K562 (cell line): ENCODE data around the gene HAUS2. TPM values are rescaled to one million over a fixed set of nuclear protein-coding genes. Genes with fewer than 3 reads are reported as not detected.

Experiments
- ATAC-seq: fragments of 200-7000 bp; cut with Tn5 transposase; 3 replicates; pipeline ENCODE4 v1.9.1; 2020; ENCODE audit warnings: moderate library complexity
- BruUV-seq: library from RNA; stranded (reverse); fragments of 400-500 nt; replicated peaks from 2 replicates; lab custom pipeline; 2021; lab: Mats Ljungman, UMichigan
- CTCF ChIA-PET: fragments of 300-600 bp; formaldehyde crosslinking; extraction: SDS; loops from one replicate; lab custom pipeline; 2021; ENCODE audit warnings: low intra/inter-chr PET ratio; lab: Yijun Ruan, JAX
- POLR2A ChIA-PET: fragments of 300-600, 350-650 bp; sonication (Branson Sonifier 250); formaldehyde crosslinking; extraction: SDS; loops from one replicate; lab custom pipeline; 2021; ENCODE audit warnings: antibody characterized with exemption, inconsistent platforms; lab: Yijun Ruan, JAX
- DNase-seq, 4 experiments: peaks; one replicate each; pipeline versions ENCODE4 v3.0.0 to v3.0.0-alpha.2; 2011 to 2018; ENCODE audit warnings: low spot score in 3 of 4, mixed read lengths in 3 of 4; ENCODE audit errors: extremely low read depth in 1 of 4
- FAIRE-seq: peaks from 2 replicates; lab custom pipeline; 2011; peaks lifted over from hg19 to GRCh38; lab: Jason Lieb, UNC
- H2AFZ ChIP-seq: 2 replicates; pipeline ENCODE4 v1.6.0; 2011; ENCODE audit warnings: low read depth, low read length, control low read depth, inconsistent platforms
- H3K27ac ChIP-seq: fragments of 200-600 bp; 3 replicates; pipeline ENCODE4 v1.8.0; 2011; ENCODE audit warnings: low read depth, mild to moderate bottlenecking, control low read depth, inconsistent platforms, low read length, moderate library complexity, mixed read lengths; ENCODE audit errors: extremely low read depth
- H3K27me3 ChIP-seq, 2 experiments: fragments of 300-600 bp in 1 of 2; 2 replicates in 1 of 2; 3 replicates in 1 of 2; pipeline versions ENCODE4 v1.6.0 to v1.8.0; 2011; ENCODE audit warnings: inconsistent platforms in 2 of 2, low read length in 2 of 2, mild to moderate bottlenecking in 1 of 2, mixed read lengths in 1 of 2, moderate library complexity in 1 of 2; ENCODE audit not compliant: control insufficient read depth in 2 of 2, insufficient read depth in 2 of 2
- H3K36me3 ChIP-seq: fragments of 300-600 bp; 3 replicates; pipeline ENCODE4 v1.8.0; 2011; ENCODE audit warnings: mild to moderate bottlenecking, low read length, inconsistent platforms; ENCODE audit not compliant: control insufficient read depth, insufficient read depth
- H3K4me1 ChIP-seq, 2 experiments: fragments of 200-600 bp in 1 of 2; replicated peaks in 1 of 2; 2 replicates in 1 of 2; 3 replicates in 1 of 2; pipeline versions ENCODE4 v1.5.1 to v1.8.0; 2011; ENCODE audit warnings: inconsistent platforms in 2 of 2, low read length in 2 of 2, mild to moderate bottlenecking in 1 of 2, mixed read lengths in 1 of 2, moderate library complexity in 1 of 2; ENCODE audit not compliant: control insufficient read depth in 2 of 2, insufficient read depth in 2 of 2
- H3K4me2 ChIP-seq: 2 replicates; pipeline ENCODE4 v1.6.1; 2011; ENCODE audit warnings: low read length, control low read depth, inconsistent platforms, mixed read lengths; ENCODE audit not compliant: insufficient read depth
- H3K4me3 ChIP-seq: fragments of 200-600 bp; sonication (generic), shearing (Covaris generic); 2 replicates; pipeline ENCODE4 v1.5.1; 2016; ENCODE audit warnings: control low read depth, inconsistent platforms
- H3K79me2 ChIP-seq: fragments of 200-600 bp; 3 replicates; pipeline ENCODE4 v1.8.0; 2011; ENCODE audit warnings: low read length, inconsistent platforms; ENCODE audit not compliant: control insufficient read depth, insufficient read depth
- H3K9ac ChIP-seq, 2 experiments: 2 replicates each; pipeline versions ENCODE4 v1.6.0 to v1.6.1; 2011; ENCODE audit warnings: low read depth in 2 of 2, low read length in 2 of 2, control low read depth in 1 of 2, inconsistent platforms in 1 of 2, mild to moderate bottlenecking in 1 of 2, mixed read lengths in 1 of 2; ENCODE audit not compliant: insufficient read depth in 1 of 2
- H3K9me1 ChIP-seq: one replicate; pipeline ENCODE4 v1.6.0; 2011; ENCODE audit warnings: inconsistent platforms, mild to moderate bottlenecking, low read length, moderate library complexity; ENCODE audit not compliant: control insufficient read depth, insufficient read depth
- H3K9me3 ChIP-seq: replicated peaks from 2 replicates; pipeline ENCODE4 v1.5.1; 2011; ENCODE audit warnings: low read depth, low read length, inconsistent platforms; ENCODE audit not compliant: control insufficient read depth, insufficient read depth
- H4K20me1 ChIP-seq: replicated peaks from 2 replicates; pipeline ENCODE4 v1.6.1; 2011; ENCODE audit warnings: low read length, inconsistent platforms, mixed read lengths; ENCODE audit not compliant: control insufficient read depth, insufficient read depth
- GTF2B ChIP-seq: IDR thresholded peaks from 2 replicates; pipeline ENCODE4 v1.6.1; 2011; ENCODE audit not compliant: insufficient read length; ENCODE audit errors: extremely low read depth
- HDAC3 ChIP-seq: fragments of 450-650 bp; IDR thresholded peaks from 2 replicates; pipeline ENCODE4 v1.6.1; 2018; ENCODE audit warnings: borderline replicate concordance, mild to moderate bottlenecking, moderate library complexity; ENCODE audit not compliant: partially characterized antibody
- MECOM ChIP-seq: fragments of 250-450 bp; sonication (Bioruptor Pico); IDR thresholded peaks from 2 replicates; pipeline ENCODE4 v1.8.0; 2022; ENCODE audit warnings: inconsistent platforms
- MEF2D ChIP-seq: conservative IDR thresholded peaks from 2 replicates; pipeline ENCODE4 v1.6.1; 2016; ENCODE audit warnings: low read depth, missing genetic modification characterization, missing compliant biosample characterization
- MEIS2 ChIP-seq: fragments of 450-650 bp; IDR thresholded peaks from 2 replicates; pipeline ENCODE4 v1.6.1; 2014; ENCODE audit warnings: mild to moderate bottlenecking; ENCODE audit not compliant: partially characterized antibody
- NONO ChIP-seq, 2 experiments: fragments of 200-400 bp in 1 of 2; fragments of 450-650 bp in 1 of 2; formaldehyde crosslinking in 1 of 2; IDR thresholded peaks; 2 replicates each; pipeline ENCODE4 v1.6.1; 2017; ENCODE audit warnings: low read depth in 2 of 2, mild to moderate bottlenecking in 2 of 2, moderate library complexity in 2 of 2, low read length in 1 of 2
- PTRF ChIP-seq: fragments of 450-650 bp; IDR thresholded peaks from 2 replicates; pipeline ENCODE4 v1.6.1; 2016; ENCODE audit warnings: mild to moderate bottlenecking, missing genetic modification characterization, missing compliant biosample characterization
- PTTG1 ChIP-seq: fragments of 450-650 bp; IDR thresholded peaks from 2 replicates; pipeline ENCODE4 v1.6.1; 2016; ENCODE audit warnings: low read depth, mild to moderate bottlenecking, missing genetic modification characterization, missing compliant biosample characterization
- SMAD4 ChIP-seq: fragments of 250-450 bp; sonication (Bioruptor Pico); conservative IDR thresholded peaks from 2 replicates; pipeline ENCODE4 v1.8.0; 2021; ENCODE audit warnings: inconsistent platforms, mild to moderate bottlenecking, moderate library complexity
- ZNF592 ChIP-seq: fragments of 450-650 bp; IDR thresholded peaks from 2 replicates; pipeline ENCODE4 v1.6.1; 2017; ENCODE audit warnings: antibody characterized with exemption, mild to moderate bottlenecking
- WGBS: fragments of 100-300 bp; shearing (Covaris generic); methylation state at CpG from one replicate; pipeline ENCODE4 v1.1.6; 2016; ENCODE audit warnings: low coverage, mixed read lengths; ENCODE audit not compliant: insufficient coverage; ENCODE audit errors: missing lambda C conversion rate; 5-methylcytosine and 5-hydroxymethylcytosine counted together
- in situ Hi-C: fragments of 300-500 bp; cut with MboI; formaldehyde crosslinking; loops from 4 replicates; pipeline ENCODE4 v1.15.0; 2018; ENCODE audit warnings: inconsistent platforms, mixed read lengths
- intact Hi-C: fragments of 100-400 bp; cut with micrococcal nuclease; formaldehyde crosslinking; loops from 2 replicates; pipeline ENCODE4 v1.14.2; 2022
- polyA plus RNA-seq, 8 experiments: library from polyadenylated mRNA; depleted of rRNA in 4 of 8; stranded (reverse) in 5 of 8; unstranded in 3 of 8; fragments of >200 nt; fragmentation: Nextera tagmentation in 2 of 8; fragmentation: Illumina TruSeq in 1 of 8; extraction: Ambion mirVana in 2 of 8; extraction: Trizol in 1 of 8; gene quantifications; 2 replicates each; pipeline versions ENCODE4 v1.2.1 to v1.2.3, GENCODE V29; 2011 to 2014; ENCODE audit warnings: inconsistent platforms in 1 of 8, missing spikeins in 1 of 8
- total RNA-seq, 7 experiments: library from RNA; depleted of rRNA in 6 of 7; stranded (reverse); fragments of >200 nt in 6 of 7; fragmentation: Illumina TruSeq in 2 of 7; extraction: Trizol in 2 of 7; gene quantifications; 2 replicates each; pipeline versions ENCODE4 v1.2.1 to v1.2.3, GENCODE V29; 2011 to 2021; ENCODE audit warnings: low replicate concordance in 1 of 7
- TF ChIP-seq, protein P1 (sequence below), 2 experiments: fragments of 250-450 bp in 1 of 2; fragments of 450-650 bp in 1 of 2; sonication (Bioruptor Pico) in 1 of 2; IDR thresholded peaks; 2 replicates each; pipeline versions ENCODE4 v1.6.1 to v1.8.0; 2016 to 2021; ENCODE audit warnings: mild to moderate bottlenecking in 2 of 2, moderate library complexity in 2 of 2, missing compliant biosample characterization in 1 of 2, missing genetic modification characterization in 1 of 2
- TF ChIP-seq, protein P2 (sequence below): fragments of 450-650 bp; IDR thresholded peaks from 2 replicates; pipeline ENCODE4 v1.6.1; 2016; ENCODE audit warnings: missing biosample characterization, missing genetic modification characterization
- TF ChIP-seq, protein P3 (sequence below), 2 experiments: IDR thresholded peaks; 2 replicates each; pipeline ENCODE4 v1.6.1; 2011; ENCODE audit warnings: borderline replicate concordance in 1 of 2, control low read depth in 1 of 2, low read depth in 1 of 2, low read length in 1 of 2, mild to moderate bottlenecking in 1 of 2, mixed read lengths in 1 of 2, moderate library complexity in 1 of 2; ENCODE audit not compliant: insufficient read depth in 1 of 2, insufficient read length in 1 of 2, poor library complexity in 1 of 2, severe bottlenecking in 1 of 2; ENCODE audit errors: extremely low read depth in 1 of 2

Gene HAUS2
- total and polyA plus RNA-seq, 9 of the 15 experiments (the other 6 are each of a cell fraction or from before 2014, with no cell fraction given): 30.6 to 64.9 (median 54.1) TPM

DNA sequence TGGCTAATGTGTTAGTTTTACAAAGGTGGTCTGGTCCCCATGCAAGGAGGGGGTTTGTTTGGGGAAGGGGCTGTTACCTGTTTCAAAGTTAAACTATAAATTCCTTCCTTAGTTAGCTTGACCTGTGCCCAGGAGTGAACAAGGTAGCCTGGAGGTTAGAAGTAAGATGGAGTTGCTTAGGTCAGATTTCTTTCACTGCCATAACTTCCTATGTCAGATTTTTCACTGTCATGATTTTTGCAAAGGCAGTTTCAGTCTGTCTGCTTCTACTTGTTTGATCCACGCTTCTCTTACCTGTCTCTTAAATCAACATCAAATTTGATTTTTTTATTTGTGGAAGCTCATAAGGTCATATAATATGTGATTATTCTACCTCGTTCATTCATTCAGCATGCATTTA is 55.3 kb downstream of the HAUS2 start:
- DNase-seq (no peak), FAIRE-seq (no peak), ATAC-seq (no peak)
- Histone ChIP-seq H3K4me1 (peaks cover 3 to 26% of the 10 kb centered on the region in 2 experiments; a peak in 3 of 5 replicates), H3K9me1 (no peaks in the 10 kb centered on the region), H3K4me3 (no peak overlapping the region), H3K9me3 (no peaks in the 10 kb centered on the region), H3K27ac (no peak overlapping the region), H3K4me2 (no peak overlapping the region), H2AFZ (no peak overlapping the region), H3K36me3 (no peaks in the 10 kb centered on the region), H3K79me2 (no peaks in the 10 kb centered on the region), H4K20me1 (no peaks in the 10 kb centered on the region), H3K27me3 (no peaks in the 10 kb centered on the region), H3K9ac (no peak overlapping the region)
- POLR2A ChIA-PET: interaction anchor here (0.6 to 4.1 kb wide), 4 partner anchors 9 to 77 kb away, joined by 4 to 16 read pairs (median 4); no protein-coding TSS in a partner anchor
- in situ Hi-C loops (no loop called here), intact Hi-C loops (no loop called here)
- CTCF ChIA-PET: no interaction called here
- no TSS peak for BruUV-seq
- 72% methylated on average over 2 of the region's 2 CpGs for WGBS
- 0 out of 2 replicates have a peak, but pooled peaks have one; percentile 37 for TF ChIP-seq SMAD4 (CRISPR knock-in tag)
- TF ChIP-seq MEF2D (tag): 0 out of 2 replicates have a peak, but pooled peaks have one; percentile 29
- TF ChIP-seq, protein P1, sequence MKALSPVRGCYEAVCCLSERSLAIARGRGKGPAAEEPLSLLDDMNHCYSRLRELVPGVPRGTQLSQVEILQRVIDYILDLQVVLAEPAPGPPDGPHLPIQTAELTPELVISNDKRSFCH (CRISPR knock-in tag; IDR thresholded peaks at IDR 0.05): no peak
- TF ChIP-seq, protein P1 (tag; IDR thresholded peaks at IDR 0.05): peak; percentile 40; the same call in 1 of the 2 replicates
- TF ChIP-seq, protein P2, sequence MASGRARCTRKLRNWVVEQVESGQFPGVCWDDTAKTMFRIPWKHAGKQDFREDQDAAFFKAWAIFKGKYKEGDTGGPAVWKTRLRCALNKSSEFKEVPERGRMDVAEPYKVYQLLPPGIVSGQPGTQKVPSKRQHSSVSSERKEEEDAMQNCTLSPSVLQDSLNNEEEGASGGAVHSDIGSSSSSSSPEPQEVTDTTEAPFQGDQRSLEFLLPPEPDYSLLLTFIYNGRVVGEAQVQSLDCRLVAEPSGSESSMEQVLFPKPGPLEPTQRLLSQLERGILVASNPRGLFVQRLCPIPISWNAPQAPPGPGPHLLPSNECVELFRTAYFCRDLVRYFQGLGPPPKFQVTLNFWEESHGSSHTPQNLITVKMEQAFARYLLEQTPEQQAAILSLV (tag): no peak
- TF ChIP-seq MEIS2: no peak
- TF ChIP-seq HDAC3: no peak
- TF ChIP-seq NONO (IDR thresholded peaks at IDR 0.05; ENCODE audit: low read depth in 2 of 2, low read length in 1 of 2): no peak
- peak; percentile 82 for TF ChIP-seq ZNF592
- 0 out of 2 replicates have a peak, but pooled peaks have one; percentile 50 for TF ChIP-seq PTRF (tag)
- 0 out of 2 replicates have a peak, but pooled peaks have one; percentile 54 for TF ChIP-seq MECOM (CRISPR knock-in tag)
- TF ChIP-seq, protein P3, sequence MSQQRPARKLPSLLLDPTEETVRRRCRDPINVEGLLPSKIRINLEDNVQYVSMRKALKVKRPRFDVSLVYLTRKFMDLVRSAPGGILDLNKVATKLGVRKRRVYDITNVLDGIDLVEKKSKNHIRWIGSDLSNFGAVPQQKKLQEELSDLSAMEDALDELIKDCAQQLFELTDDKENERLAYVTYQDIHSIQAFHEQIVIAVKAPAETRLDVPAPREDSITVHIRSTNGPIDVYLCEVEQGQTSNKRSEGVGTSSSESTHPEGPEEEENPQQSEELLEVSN (IDR thresholded peaks at IDR 0.05; ENCODE audit: borderline replicate concordance in 1 of 2, extremely low read depth in 1 of 2, insufficient read depth in 1 of 2, insufficient read length in 1 of 2, low read depth in 1 of 2, low read length in 1 of 2, poor library complexity in 1 of 2, severe bottlenecking in 1 of 2): no peak
- TF ChIP-seq GTF2B: no peak
- TF ChIP-seq PTTG1 (tag): peak; percentile 60; the same call in 1 of the 2 replicates
